ENCODE results near the gene WBP4.

GRCh38 chr13:41034881-41035280 lies 26.4 kb upstream of the WBP4 start:
- TF ChIP-seq CTCF (IDR thresholded peaks at IDR 0.05) (no peak), POLR2AphosphoS5 (IDR thresholded peaks at IDR 0.05) (no peak), POLR2A (IDR thresholded peaks at IDR 0.05) (no peak)
